HG03103 (cell line): ENCODE data around the gene PPP2R3A.
"Not testable (repeated sequence)": the region's sequence is repeated elsewhere in the genome, so short reads cannot be mapped to it uniquely, and the experiment has no call there.

Experiments
- ATAC-seq: cut with Tn5 transposase; IDR thresholded peaks from one replicate; pipeline ENCODE4 v1.9.1; 2021; ENCODE audit warnings: low read depth; ENCODE audit not compliant: unreplicated experiment

PPP2R3A gene

DNA sequence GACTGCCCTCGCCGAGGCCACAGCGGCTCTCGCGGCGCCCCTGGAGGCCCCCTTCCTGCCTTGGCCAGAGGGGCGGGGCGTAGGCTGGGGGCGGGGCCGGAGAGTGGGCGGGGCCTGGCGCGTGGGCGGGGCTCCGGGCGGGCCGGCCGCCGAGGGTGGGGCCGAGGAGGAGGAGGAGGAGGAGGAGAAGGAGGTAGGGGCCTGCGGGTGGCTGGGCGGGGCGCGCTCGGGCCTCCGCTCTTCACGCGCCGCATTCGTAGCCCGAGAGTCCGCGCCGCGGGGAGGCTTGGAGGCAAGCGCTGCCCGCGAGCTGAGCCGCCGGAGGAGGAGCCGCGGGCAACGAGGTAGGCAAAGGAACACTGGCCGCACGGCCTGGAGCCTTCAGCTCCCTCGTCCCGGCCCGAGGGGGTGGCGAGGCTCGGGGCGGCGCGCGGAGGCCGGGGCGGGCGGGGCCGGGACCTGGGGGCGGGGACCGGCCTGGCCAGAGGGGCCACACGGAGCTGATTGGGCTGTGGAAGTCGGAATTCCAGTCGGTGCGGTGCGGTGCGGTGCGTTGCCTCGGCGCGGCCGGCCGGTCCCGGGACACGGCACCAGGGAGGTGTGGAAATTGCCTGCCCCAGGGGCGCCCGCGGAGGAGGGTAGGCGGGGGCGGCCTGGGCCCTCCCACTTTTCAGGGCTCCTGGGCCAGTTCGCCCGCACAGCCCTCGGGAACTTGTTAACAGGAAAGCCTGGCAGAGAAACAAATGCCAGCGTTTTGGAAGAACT, at the start of gene PPP2R3A:
PPP2R3A (plus strand) TSS at position 223 of the 765 bp plus-strand sequence. CDS start 35,771 bp downstream, outside the sequence.
- ATAC-seq: peak; percentile 84

GRCh38 chr3:135916310-135916709, 49.2 kb upstream of the PPP2R3A start:
- no peak for ATAC-seq

GRCh38 chr3:135917076-135917475, 48.5 kb upstream of the PPP2R3A start:
- ATAC-seq: no peak

DNA sequence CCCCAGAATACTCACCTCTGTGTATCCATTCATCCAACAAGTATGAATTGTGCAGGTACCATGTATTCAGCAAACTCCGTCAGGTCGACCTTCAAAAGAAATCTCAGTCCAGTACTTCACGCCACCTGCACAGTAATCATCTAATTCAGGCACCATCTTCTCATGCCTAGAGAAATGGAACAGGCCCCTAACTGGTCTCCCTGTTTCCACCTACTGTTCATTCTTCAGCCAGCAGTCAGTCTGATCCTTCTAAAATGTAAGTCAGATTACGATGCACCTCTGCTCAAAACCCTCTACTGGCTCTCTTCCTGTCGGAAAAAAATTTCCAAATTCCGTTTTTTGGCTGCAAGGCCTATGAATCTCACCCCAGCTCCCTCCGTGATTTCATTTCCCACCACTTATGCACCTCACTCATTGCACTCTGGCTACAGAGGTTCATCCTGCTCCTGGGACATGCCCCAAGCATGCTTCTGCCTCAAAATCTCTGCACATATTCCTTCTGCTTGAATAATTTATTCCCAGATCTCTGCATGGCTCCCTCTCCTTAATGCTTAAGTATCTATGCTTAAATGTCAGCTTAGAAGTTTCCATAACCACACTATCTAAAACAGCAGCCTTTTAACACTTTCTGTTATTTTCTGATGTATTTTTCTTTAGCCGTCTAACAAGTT, 47.5 kb upstream of the PPP2R3A start:
- no peak for ATAC-seq

GRCh38 chr3:135918600-135918999, 46.9 kb upstream of the PPP2R3A start:
- ATAC-seq: no peak

- no peak for ATAC-seq
These were observed 45.3 kb upstream of the PPP2R3A start for GRCh38 chr3:135920275-135920674.

GRCh38 chr3:135922903-135923250, 42.7 kb upstream of the PPP2R3A start:
- ATAC-seq: no peak

- no peak for ATAC-seq
These were observed 41.0 kb upstream of the PPP2R3A start for GRCh38 chr3:135924506-135924905.

DNA sequence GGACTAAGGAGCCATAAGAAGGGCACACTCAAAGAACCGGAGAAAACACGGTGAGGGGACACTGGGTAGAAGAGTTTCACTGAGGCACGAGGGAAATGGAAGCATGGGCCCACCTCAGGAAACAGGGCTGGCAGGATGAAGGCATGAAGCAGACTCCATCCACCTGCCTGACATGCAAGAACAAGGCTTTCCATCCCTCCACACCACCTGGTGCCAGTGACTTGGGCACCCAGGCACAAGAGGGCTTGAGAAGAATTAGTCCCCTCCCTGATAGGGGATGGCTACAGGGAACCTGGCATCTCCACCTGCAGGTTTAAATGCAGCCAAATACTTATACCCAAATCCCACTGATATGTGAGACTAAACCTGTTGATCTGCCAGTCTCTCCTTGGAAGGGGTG, 38.9 kb upstream of the PPP2R3A start:
- no peak for ATAC-seq

DNA sequence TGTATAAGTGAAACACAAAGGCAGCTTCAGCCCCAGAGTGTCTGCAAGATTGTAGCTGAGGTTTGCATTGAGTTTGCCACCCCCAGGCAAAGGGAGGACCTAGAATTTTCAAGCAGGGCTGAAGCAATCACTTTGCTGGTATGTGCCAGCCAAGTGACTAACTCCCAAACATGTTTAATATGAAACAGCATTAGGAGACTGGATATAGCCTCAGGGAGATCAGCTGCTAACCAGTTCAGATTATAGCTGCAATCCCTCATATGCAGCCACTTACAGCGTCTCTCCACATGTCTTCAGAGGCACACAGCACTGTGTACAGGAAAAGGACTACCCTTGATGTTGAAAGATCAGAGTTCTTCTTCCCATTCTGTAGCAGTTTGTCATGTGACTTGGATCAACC, 38.4 kb upstream of the PPP2R3A start:
- ATAC-seq: no peak

GRCh38 chr3:135929670-135930069, 35.9 kb upstream of the PPP2R3A start:
- ATAC-seq: no peak

DNA sequence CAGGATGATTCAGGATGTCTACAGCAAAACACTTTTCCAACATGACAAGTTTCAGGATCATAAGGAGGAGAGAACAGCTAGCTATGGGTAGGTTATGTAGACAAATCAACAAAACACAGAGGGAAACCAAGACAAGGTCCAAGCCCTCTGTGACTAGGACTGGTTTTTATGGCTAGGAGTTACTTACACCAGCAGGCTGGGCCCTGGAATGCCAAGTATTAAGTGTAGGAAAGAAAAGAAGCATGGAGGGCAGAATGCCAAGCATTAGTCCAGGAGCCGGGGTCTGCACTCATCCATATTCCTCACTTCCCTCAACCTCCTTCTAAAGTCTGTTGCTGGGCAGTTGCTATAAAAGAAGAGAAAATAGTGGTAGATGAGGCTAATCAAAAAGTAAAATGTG, 35.3 kb upstream of the PPP2R3A start:
- ATAC-seq: no peak

DNA sequence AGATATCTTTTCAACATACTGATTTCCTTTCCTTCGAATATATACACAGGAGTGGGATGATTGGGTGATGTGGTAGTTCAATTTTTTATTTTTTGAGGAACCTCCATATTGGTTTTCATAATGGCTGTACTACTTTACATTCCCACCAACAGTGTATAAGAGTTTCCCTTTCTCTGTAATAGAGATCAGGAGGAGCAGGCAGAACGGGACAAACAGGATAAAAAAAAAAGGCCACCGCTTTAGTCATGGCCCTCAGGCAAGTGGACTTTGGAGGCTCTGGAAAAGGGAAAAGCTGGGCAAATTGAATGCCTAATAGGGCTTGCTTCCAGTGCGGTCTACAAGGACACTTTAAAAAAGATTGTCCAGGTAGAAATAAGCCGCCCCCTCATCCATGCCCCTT, 30.4 kb upstream of the PPP2R3A start:
- not testable (repeated sequence) for ATAC-seq

- ATAC-seq: not testable (repeated sequence)
These were observed 27.8 kb upstream of the PPP2R3A start for GRCh38 chr3:135937766-135938165.

- ATAC-seq: no peak
These were observed 20.7 kb upstream of the PPP2R3A start for GRCh38 chr3:135944831-135945230.

GRCh38 chr3:135950941-135951340, 14.6 kb upstream of the PPP2R3A start:
- ATAC-seq: no peak

GRCh38 chr3:135964160-135964955, 1.2 kb upstream of the PPP2R3A start:
- ATAC-seq: no peak

- ATAC-seq: no peak
These were observed 411 bp upstream of the PPP2R3A start for GRCh38 chr3:135965129-135965505.

DNA sequence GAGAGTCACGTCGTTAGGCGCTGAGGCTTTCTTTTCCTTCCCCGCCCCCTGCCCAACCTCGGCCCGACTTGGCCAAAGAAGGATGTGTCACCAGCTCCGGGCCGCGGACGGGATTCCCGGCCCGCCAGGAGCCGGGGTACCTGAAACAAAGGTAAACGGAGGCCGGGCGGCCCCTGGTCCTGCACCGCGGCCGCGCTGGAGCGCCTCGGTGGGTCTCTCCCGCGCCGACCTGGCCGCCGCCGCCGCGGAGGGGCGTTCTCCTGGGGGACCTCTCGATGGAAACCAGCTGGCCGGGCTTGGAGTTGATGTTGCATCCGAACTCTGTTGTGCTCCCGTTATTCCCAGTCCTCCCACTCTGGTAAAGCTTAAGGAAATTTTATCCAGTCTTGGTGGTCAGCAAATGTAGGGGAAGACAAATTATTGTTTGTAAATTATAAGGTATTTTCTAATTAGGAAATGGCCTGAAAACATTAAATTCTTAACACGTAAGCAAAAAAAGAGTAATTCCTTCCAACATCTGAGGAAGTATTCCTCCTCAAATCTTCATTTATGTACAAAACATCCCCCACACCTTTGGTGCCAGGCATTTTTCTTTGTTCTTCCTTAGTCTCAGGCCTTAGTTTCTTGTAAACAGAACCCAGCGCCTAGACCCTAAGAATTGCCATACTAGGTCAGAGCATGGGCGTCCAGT, 888 bp downstream of the PPP2R3A start:
- no peak for ATAC-seq

GRCh38 chr3:135966962-135967274, 1.4 kb downstream of the PPP2R3A start:
- no peak for ATAC-seq

GRCh38 chr3:135967867-135968266, 2.3 kb downstream of the PPP2R3A start:
- no peak for ATAC-seq
